G401 (cell line): Measurements from ENCODE around the gene RASGEF1C. TPM values are rescaled to one million over a fixed set of nuclear protein-coding genes. Genes with fewer than 3 reads are reported as not detected.
A peak's percentile ranks its signal among the peaks of the same experiment; 100 is the strongest.

ENCODE experiments used
- DNase-seq: peaks from one replicate; pipeline ENCODE4 v3.0.0-alpha.2; 2015; ENCODE audit warnings: low spot score
- in situ Hi-C: cut with HindIII; loops from 2 replicates; pipeline ENCODE4 v1.10.0; 2016; ENCODE audit warnings: low sequenced_read_pairs, mixed read lengths
- total RNA-seq: library from RNA; depleted of rRNA; stranded (reverse); fragments of >200 nt; shearing (Covaris generic); gene quantifications from 2 replicates; pipeline ENCODE4 v1.2.3, GENCODE V29; 2014

Gene RASGEF1C
- total RNA-seq, 1 experiment from 2014 or later, result not detected

DNA sequence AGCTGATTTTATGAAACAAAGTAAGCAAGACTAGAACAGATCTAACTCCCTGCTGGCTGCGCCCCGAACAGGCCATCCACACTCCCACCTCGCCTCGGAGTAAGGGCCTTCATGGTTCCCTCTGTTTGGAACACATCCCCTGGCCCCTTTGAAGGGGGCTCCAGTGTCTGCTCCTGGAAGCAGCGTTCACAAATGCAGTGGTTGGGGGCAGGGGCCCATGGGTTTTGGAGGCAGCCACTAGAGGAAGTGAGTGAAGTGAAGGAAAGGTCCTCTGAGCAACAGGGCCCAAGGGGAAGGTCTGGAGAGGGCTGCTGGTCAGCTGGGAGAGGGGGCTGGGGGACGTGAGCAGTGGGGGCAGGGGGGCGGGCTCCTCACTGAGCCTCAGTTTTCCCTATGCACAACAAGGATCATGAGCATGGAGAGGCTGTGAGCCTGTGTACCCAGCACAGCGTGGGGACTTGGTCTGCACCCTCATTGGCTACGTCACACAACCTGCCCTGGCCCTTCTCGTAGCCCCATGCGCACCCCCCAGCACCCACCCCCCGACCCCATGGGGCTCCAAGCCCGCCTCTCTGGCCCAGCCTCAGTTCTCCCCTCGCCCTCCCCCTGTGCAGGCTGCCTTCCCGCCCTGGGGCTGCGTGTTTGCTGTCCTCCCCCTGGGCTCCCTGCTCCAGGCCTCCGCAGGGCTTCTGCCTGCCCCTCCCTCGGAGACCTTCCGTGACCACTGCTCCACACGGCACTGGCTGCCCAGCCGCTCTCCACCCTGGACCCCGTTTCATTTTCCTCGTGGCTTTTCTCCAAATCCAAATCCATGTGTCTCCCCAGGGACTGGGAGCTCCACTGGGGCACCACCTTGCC is 39.5 kb downstream of the RASGEF1C start:
- no peak for DNase-seq
- in situ Hi-C loops, result no loop called here

DNA sequence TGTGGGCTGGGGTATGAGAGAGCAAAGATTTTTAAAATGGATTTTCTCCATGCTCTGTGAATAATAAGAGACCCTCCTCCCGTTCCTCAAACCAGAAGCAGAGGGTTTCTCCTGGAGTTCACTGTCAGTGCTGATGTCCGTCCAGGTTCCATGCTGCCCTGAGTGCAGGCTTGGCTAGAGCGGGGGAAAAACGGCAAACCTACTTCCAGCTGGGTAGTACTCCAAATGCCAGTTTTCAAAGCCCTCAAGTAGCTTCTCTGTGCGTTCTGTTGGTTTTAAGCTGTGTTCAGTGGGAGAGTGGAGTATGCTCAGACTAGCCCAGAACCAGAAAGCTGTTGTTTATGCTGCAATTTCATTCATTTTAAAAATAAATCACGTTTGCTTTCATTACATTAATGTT is 40.3 kb downstream of the RASGEF1C start:
- in situ Hi-C loops, result no loop called here

DNA sequence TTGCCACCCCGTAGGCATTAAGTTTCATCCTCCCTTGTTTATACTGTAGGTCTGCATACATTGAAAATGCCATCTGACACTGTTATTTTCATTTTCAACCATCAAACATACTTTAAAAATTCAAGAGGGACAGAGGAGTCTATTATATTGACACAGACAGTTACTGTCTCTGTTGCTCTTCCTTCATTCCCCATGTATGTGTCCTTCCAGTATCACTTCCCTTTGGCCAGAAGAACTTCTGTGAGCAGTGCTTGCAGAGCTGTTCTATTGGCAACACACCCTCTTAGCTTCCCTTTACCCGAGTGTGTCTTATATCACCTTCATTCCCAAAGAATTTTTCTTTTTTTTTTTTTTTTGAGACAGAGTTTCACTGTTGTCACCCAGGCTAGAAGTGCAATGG is 42.8 kb downstream of the RASGEF1C start:
- in situ Hi-C loops, result no loop called here
- no peak for DNase-seq

More for the DNA sequence above, 40.3 kb downstream of the RASGEF1C start:
- DNase-seq, result peak; percentile 81

- DNase-seq, result no peak
- in situ Hi-C loops, result no loop called here
These were observed 46.7 kb downstream of the RASGEF1C start for GRCh38 chr5:180162304-180162661.

DNA sequence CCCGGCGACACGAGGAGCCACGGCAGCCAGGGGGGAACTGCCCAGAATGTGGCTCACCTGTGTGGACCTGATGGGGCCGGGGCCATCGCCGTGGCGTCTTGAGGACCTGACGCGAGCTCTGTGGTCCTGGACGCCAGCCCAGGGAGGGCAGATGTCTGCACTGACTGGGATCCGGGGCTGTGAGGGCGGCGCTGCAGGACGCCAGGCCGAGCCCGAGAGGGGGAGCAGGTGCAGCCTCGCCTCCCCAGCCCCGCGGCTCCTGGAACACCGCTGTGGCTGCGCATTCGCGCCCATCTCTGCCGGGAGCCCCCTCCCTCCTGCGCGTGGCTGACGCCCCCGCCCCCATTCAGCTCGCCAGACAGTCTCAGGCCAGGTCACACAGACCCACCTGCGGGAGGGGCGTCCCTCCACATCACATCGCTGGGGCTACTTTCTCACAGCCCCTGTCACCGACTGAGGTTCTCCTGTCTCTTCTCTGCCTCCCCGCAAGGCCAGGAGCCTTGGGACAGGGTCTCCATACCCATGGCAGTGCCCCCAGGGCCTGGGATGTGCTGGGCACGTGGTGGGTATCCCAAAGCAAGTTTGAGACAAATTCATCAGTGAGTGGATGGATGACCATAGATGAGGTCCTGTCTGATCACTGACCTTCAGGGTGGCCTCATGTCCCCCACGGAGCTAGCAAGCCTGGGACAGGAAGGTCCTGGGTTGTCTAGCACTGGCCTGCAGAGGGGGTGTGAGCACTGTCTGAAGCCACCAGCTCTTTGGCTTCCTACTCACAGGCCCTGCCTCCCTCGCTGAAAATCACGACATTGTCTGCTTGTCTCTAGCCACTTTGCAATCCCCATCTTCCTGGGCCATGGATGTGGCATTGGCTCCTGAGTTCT is 47.3 kb downstream of the RASGEF1C start:
- peak; percentile 77 for DNase-seq
- in situ Hi-C loops, result no loop called here

GRCh38 chr5:180160789-180161188 is 48.2 kb downstream of the RASGEF1C start:
- no peak for DNase-seq
- in situ Hi-C loops, result no loop called here

GRCh38 chr5:180160215-180160614 is 48.8 kb downstream of the RASGEF1C start:
- no peak for DNase-seq
- in situ Hi-C loops, result no loop called here

DNA sequence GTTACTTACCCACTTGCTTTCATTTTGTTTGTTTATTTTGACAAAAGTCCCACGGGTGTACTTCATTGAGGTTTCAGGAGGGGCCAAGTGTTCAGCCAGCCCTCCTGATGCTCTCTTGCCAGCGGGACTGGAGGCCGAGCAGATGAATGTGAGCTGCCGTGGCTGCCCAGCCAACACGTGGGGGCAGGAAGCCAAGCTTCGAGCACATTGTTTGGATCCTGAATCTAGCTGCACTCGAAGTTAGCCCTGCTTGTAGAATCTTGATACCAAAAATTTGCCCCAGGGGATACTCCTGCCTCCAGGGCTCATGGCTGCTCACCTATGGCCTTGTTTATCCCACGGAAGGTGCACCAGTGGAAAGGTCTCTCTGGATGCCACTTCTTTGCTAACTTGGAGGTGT is 49.3 kb downstream of the RASGEF1C start:
- in situ Hi-C loops, result no loop called here
- DNase-seq, result peak; percentile 94

- in situ Hi-C loops, result no loop called here
These were observed 51.1 kb downstream of the RASGEF1C start for GRCh38 chr5:180157866-180158265.

DNA sequence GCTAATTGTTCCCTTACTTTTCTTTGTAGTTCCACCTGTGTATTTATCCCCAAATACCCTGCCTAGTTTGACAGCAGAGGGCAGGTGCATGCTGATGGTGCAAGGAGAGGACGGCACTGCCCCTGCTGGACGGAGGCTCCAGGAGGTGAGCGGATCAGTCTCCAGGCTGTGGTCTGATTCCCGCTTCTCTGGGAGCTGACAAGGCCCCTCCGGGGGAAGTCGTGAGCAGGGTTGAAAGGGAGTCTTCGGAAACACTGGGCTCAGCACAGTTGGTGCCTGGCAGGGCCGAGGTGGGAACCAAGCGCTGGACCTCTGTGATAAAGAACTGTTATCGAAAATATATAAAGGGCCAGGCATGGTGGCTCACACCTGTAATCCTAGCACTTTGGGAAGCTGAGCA is 52.9 kb downstream of the RASGEF1C start:
- no peak for DNase-seq
- in situ Hi-C loops, result no loop called here

More at GRCh38 chr5:180157866-180158265, 51.1 kb downstream of the RASGEF1C start:
- DNase-seq, result no peak

GRCh38 chr5:180155365-180155926 is 53.6 kb downstream of the RASGEF1C start:
- peak; percentile 100 for DNase-seq
- in situ Hi-C loops, result no loop called here

- in situ Hi-C loops, result no loop called here
- DNase-seq, result peak; percentile 87
These were observed 54.1 kb downstream of the RASGEF1C start for GRCh38 chr5:180154821-180155364.

- in situ Hi-C loops, result no loop called here
- DNase-seq, result no peak
These were observed 55.0 kb downstream of the RASGEF1C start for GRCh38 chr5:180153991-180154390.

GRCh38 chr5:180153099-180153498 is 55.9 kb downstream of the RASGEF1C start:
- in situ Hi-C loops, result no loop called here
- DNase-seq, result no peak

- in situ Hi-C loops, result no loop called here
- no peak for DNase-seq
These were observed 65.2 kb downstream of the RASGEF1C start for GRCh38 chr5:180143656-180144364.

GRCh38 chr5:180142824-180143610 is 66.0 kb downstream of the RASGEF1C start:
- DNase-seq, result peak; percentile 75
- in situ Hi-C loops, result no loop called here

DNA sequence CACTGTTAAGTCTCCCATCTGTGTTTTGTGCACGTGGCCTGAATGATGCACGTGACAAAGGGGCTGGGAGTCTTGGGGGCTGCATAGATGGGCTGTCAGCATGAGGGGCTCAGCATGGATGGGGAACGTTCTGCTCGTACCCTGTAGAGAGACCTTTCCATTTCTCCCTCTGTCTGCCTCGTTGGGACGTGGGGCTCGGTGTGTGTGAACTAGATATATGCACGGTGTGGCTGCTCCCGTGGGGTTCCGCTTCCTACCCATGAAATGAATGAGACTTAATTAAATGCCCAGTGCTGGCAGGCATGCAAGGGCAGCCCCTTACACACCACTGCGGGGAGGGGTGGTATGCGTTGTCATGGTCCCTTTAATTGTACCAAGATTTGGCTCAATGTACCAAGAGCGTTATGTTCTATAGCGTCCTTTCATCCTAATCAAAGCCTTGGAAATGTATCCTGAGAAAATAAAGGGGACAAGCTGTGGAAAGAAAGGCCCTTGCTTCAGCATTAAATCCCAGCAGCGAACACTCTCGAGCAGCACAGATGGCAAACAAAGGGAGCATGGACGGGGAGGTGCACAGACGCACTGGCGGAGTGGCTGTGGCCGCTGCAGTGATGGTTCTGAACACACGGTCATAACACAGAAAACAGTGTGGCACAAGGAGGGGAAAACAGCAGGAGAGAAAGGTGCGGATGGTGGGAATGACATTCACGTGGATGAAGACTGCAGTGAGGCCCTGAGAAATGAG is 66.8 kb downstream of the RASGEF1C start:
- in situ Hi-C loops, result no loop called here
- DNase-seq, result peak; percentile 75
